ENCODE results near the gene HCFC1.
"Not testable (repeated sequence)": the region's sequence is repeated elsewhere in the genome, so short reads cannot be mapped to it uniquely, and the experiment has no call there.

Gene HCFC1

GRCh38 chrX:154008521-154008920 lies 36.9 kb upstream of the HCFC1 start:
- no peak for DNase-seq (ENCODE audit: low spot score)

GRCh38 chrX:154006947-154007346 lies 35.3 kb upstream of the HCFC1 start:
- no peak for DNase-seq (ENCODE audit: low spot score)

- DNase-seq (ENCODE audit: low spot score) = no peak
These were observed 32.7 kb upstream of the HCFC1 start for GRCh38 chrX:154004315-154004714.

- no peak for DNase-seq (ENCODE audit: low spot score)
These were observed 30.6 kb upstream of the HCFC1 start for GRCh38 chrX:154002215-154002719.

- no peak for DNase-seq (ENCODE audit: low spot score)
These were observed 28.4 kb upstream of the HCFC1 start for GRCh38 chrX:154000051-154000450.

- no peak for DNase-seq (ENCODE audit: low spot score)
These were observed 27.9 kb upstream of the HCFC1 start for GRCh38 chrX:153999359-154000037.

GRCh38 chrX:153995504-153995903 lies 23.9 kb upstream of the HCFC1 start:
- no peak for DNase-seq (ENCODE audit: low spot score)

- DNase-seq (ENCODE audit: low spot score) = not testable (repeated sequence)
These were observed 22.8 kb upstream of the HCFC1 start for GRCh38 chrX:153994398-153994797.

GRCh38 chrX:153993978-153994377 lies 22.4 kb upstream of the HCFC1 start:
- no peak for DNase-seq (ENCODE audit: low spot score)

- no peak for DNase-seq (ENCODE audit: low spot score)
These were observed 21.5 kb upstream of the HCFC1 start for GRCh38 chrX:153993079-153993478.

- no peak for DNase-seq (ENCODE audit: low spot score)
These were observed 20.6 kb upstream of the HCFC1 start for GRCh38 chrX:153992180-153992579.

- no peak for DNase-seq (ENCODE audit: low spot score)
These were observed 19.5 kb upstream of the HCFC1 start for GRCh38 chrX:153991013-153991580.

GRCh38 chrX:153989973-153990655 lies 18.5 kb upstream of the HCFC1 start:
- no peak for DNase-seq (ENCODE audit: low spot score)

GRCh38 chrX:153988493-153988892 lies 16.9 kb upstream of the HCFC1 start:
- DNase-seq (ENCODE audit: low spot score) = no peak

GRCh38 chrX:153984351-153985178 lies 12.9 kb upstream of the HCFC1 start:
- DNase-seq (ENCODE audit: low spot score) = peak; percentile 51

GRCh38 chrX:153983321-153983801 lies 11.7 kb upstream of the HCFC1 start:
- DNase-seq (ENCODE audit: low spot score) = peak; percentile 30

- DNase-seq (ENCODE audit: low spot score) = no peak
These were observed 10.3 kb upstream of the HCFC1 start for GRCh38 chrX:153981771-153982533.

- DNase-seq (ENCODE audit: low spot score) = no peak
These were observed 9.6 kb upstream of the HCFC1 start for GRCh38 chrX:153981231-153981630.

- DNase-seq (ENCODE audit: low spot score) = not testable (repeated sequence)
These were observed 8.8 kb upstream of the HCFC1 start for GRCh38 chrX:153980394-153980793.

GRCh38 chrX:153974726-153975286 lies 3.2 kb upstream of the HCFC1 start:
- peak; percentile 1 for DNase-seq (ENCODE audit: low spot score)
